OCI-LY1 (cell line): ENCODE data around the gene SKAP1.
A peak's percentile ranks its signal among the peaks of the same experiment; 100 is the strongest.

Experiments used
- H2AFZ ChIP-seq: fragments of 200-600 bp; sonication (generic), shearing (Covaris generic); 2 replicates; pipeline ENCODE4 v1.6.0; 2014; ENCODE audit warnings: antibody characterized with exemption, mild to moderate bottlenecking, low read length
- H3F3A ChIP-seq: fragments of 200-600 bp; sonication (generic), shearing (Covaris generic); 2 replicates; pipeline ENCODE4 v1.6.0; 2014; ENCODE audit warnings: mild to moderate bottlenecking, antibody characterized with exemption, low read length, moderate library complexity; ENCODE audit not compliant: insufficient read depth
- H3K27ac ChIP-seq: fragments of 200-600 bp; sonication (generic); 2 replicates; pipeline ENCODE4 v1.5.1; 2014; ENCODE audit warnings: low read length, mixed run types, mild to moderate bottlenecking, low read depth; ENCODE audit not compliant: poor library complexity, severe bottlenecking
- H3K27me3 ChIP-seq: fragments of 200-600 bp; sonication (generic); 2 replicates; pipeline ENCODE4 v1.6.0; 2014; ENCODE audit warnings: antibody characterized with exemption, mild to moderate bottlenecking, low read length, moderate library complexity; ENCODE audit not compliant: insufficient read depth
- H3K36me3 ChIP-seq: fragments of 200-600 bp; sonication (generic); 2 replicates; pipeline ENCODE4 v1.6.1; 2014; ENCODE audit warnings: mild to moderate bottlenecking, antibody characterized with exemption, low read length, moderate library complexity, mixed read lengths; ENCODE audit not compliant: insufficient read depth
- H3K4me1 ChIP-seq: fragments of 200-600 bp; sonication (generic); 2 replicates; pipeline ENCODE4 v1.5.1; 2014; ENCODE audit warnings: mild to moderate bottlenecking, low read length, moderate library complexity; ENCODE audit not compliant: insufficient read depth, severe bottlenecking
- H3K4me2 ChIP-seq: fragments of 200-600 bp; sonication (generic), shearing (Covaris generic); 2 replicates; pipeline ENCODE4 v1.6.1; 2014; ENCODE audit warnings: low read length
- H3K4me3 ChIP-seq: fragments of 200-600 bp; sonication (generic); 2 replicates; pipeline ENCODE4 v1.5.1; 2014; ENCODE audit warnings: low read length, low read depth, mild to moderate bottlenecking, mixed read lengths; ENCODE audit not compliant: poor library complexity, severe bottlenecking
- H3K79me2 ChIP-seq: fragments of 200-600 bp; shearing (Covaris generic); 2 replicates; pipeline ENCODE4 v1.6.1; 2016; ENCODE audit warnings: mixed run types, low read length, mixed read lengths; ENCODE audit not compliant: insufficient read depth
- H3K9ac ChIP-seq: fragments of 200-600 bp; sonication (generic), shearing (Covaris generic); 2 replicates; pipeline ENCODE4 v1.6.1; 2014; ENCODE audit warnings: mild to moderate bottlenecking, low read length, mixed read lengths
- H3K9me2 ChIP-seq: fragments of 200-600 bp; sonication (generic), shearing (Covaris generic); 2 replicates; pipeline ENCODE4 v1.6.1; 2014; ENCODE audit warnings: low read depth, mild to moderate bottlenecking, low read length, mixed read lengths
- H3K9me3 ChIP-seq: fragments of 200-600 bp; shearing (Covaris generic); 2 replicates; pipeline ENCODE4 v1.6.1; 2014; ENCODE audit warnings: low read length, mixed read lengths
- H4K20me1 ChIP-seq: fragments of 200-600 bp; sonication (generic), shearing (Covaris generic); 2 replicates; pipeline ENCODE4 v1.6.0; 2016; ENCODE audit warnings: mild to moderate bottlenecking, low read length; ENCODE audit not compliant: insufficient read depth
- CTCF ChIP-seq: fragments of 200-600 bp; sonication (generic), shearing (Covaris generic); IDR thresholded peaks from 2 replicates; pipeline ENCODE4 v1.5.1; 2017; ENCODE audit warnings: mild to moderate bottlenecking, antibody characterized with exemption, low read length, moderate library complexity, mixed read lengths
- EZH2 ChIP-seq: fragments of 200-600 bp; sonication (generic), shearing (Covaris generic); IDR thresholded peaks from 2 replicates; pipeline ENCODE4 v1.8.0; 2017; ENCODE audit warnings: borderline replicate concordance, mixed run types, mild to moderate bottlenecking, antibody characterized with exemption, low read length, moderate library complexity, mixed read lengths

Gene SKAP1

GRCh38 chr17:48231995-48232959, 197.7 kb downstream of the SKAP1 start:
- H3K79me2 ChIP-seq: no peaks in the 10 kb centered on the region
- no peak overlapping the region for H3K27ac ChIP-seq
- H3K4me3 ChIP-seq: no peak overlapping the region
- H3K9me3 ChIP-seq: no peaks in the 10 kb centered on the region
- H3K36me3 ChIP-seq: no peaks in the 10 kb centered on the region
- H3F3A ChIP-seq: no peaks in the 10 kb centered on the region
- H2AFZ ChIP-seq: no peak overlapping the region
- TF ChIP-seq CTCF: no peak
- TF ChIP-seq EZH2: no peak
- peaks cover 9% of the 10 kb centered on the region; the same call in 1 of the 2 replicates for H3K27me3 ChIP-seq
- no peaks in the 10 kb centered on the region for H3K9me2 ChIP-seq
- no peaks in the 10 kb centered on the region for H4K20me1 ChIP-seq
- no peaks in the 10 kb centered on the region for H3K4me1 ChIP-seq
- no peak overlapping the region for H3K4me2 ChIP-seq
- no peak overlapping the region for H3K9ac ChIP-seq

GRCh38 chr17:48229936-48230335, 200.1 kb downstream of the SKAP1 start:
- Histone ChIP-seq H2AFZ (no peak overlapping the region), H3K27me3 (peaks cover 9% of the 10 kb centered on the region; the same call in 1 of the 2 replicates), H3K79me2 (no peaks in the 10 kb centered on the region)

GRCh38 chr17:48228720-48229119, 201.3 kb downstream of the SKAP1 start:
- Histone ChIP-seq H3F3A (no peaks in the 10 kb centered on the region), H3K9me3 (no peaks in the 10 kb centered on the region), H3K4me3 (no peak overlapping the region), H4K20me1 (no peaks in the 10 kb centered on the region), H3K9me2 (no peaks in the 10 kb centered on the region), H2AFZ (no peak overlapping the region), H3K79me2 (no peaks in the 10 kb centered on the region), H3K4me2 (no peak overlapping the region), H3K27ac (no peak overlapping the region), H3K4me1 (no peaks in the 10 kb centered on the region), H3K36me3 (no peaks in the 10 kb centered on the region), H3K27me3 (peaks cover 9% of the 10 kb centered on the region; the same call in 1 of the 2 replicates), H3K9ac (no peak overlapping the region)
- TF ChIP-seq CTCF: peak; percentile 43; the same call in 1 of the 2 replicates
- no peak for TF ChIP-seq EZH2

More at GRCh38 chr17:48229936-48230335, 200.1 kb downstream of the SKAP1 start:
- no peaks in the 10 kb centered on the region for H3F3A ChIP-seq
- no peak overlapping the region for H3K4me3 ChIP-seq
- no peaks in the 10 kb centered on the region for H4K20me1 ChIP-seq
- no peak overlapping the region for H3K27ac ChIP-seq
- no peak overlapping the region for H3K9ac ChIP-seq
- H3K4me1 ChIP-seq: no peaks in the 10 kb centered on the region
- H3K9me2 ChIP-seq: no peaks in the 10 kb centered on the region
- H3K9me3 ChIP-seq: no peaks in the 10 kb centered on the region
- no peaks in the 10 kb centered on the region for H3K36me3 ChIP-seq
- TF ChIP-seq CTCF: no peak
- TF ChIP-seq EZH2: no peak
- no peak overlapping the region for H3K4me2 ChIP-seq
